ENCODE measurements around the gene HIRIP3. TPM values are rescaled to one million over a fixed set of nuclear protein-coding genes. Genes with fewer than 3 reads are reported as not detected.
A peak's percentile ranks its signal among the peaks of the same experiment; 100 is the strongest.

The HIRIP3 gene
- total RNA-seq, 1 experiment from 2014 or later = 18.4 TPM

GRCh38 chr16:29994600-29995323 lies 655 bp downstream of the HIRIP3 start:
- Histone ChIP-seq H3K4me1 (ENCODE audit: insufficient read depth, low read length) (peaks cover 24% of the 10 kb centered on the region), H3F3A (ENCODE audit: low read length, unreplicated experiment) (no peaks in the 10 kb centered on the region), H3K9me2 (replicated peaks; ENCODE audit: low read length) (no peaks in the 10 kb centered on the region), H3K4me3 (ENCODE audit: low read length) (peak overlapping the region; percentile 91), H3K79me2 (ENCODE audit: low read length) (peaks cover 12% of the 10 kb centered on the region), H3K27ac (ENCODE audit: low read length) (peak overlapping the region; percentile 92), H4K20me1 (ENCODE audit: low read length) (no peaks in the 10 kb centered on the region), H3K27me3 (ENCODE audit: low read length) (no peaks in the 10 kb centered on the region), H2AFZ (ENCODE audit: low read length) (peak overlapping the region; percentile 100), H3K36me3 (ENCODE audit: low read depth, low read length) (peaks cover 8% of the 10 kb centered on the region; the same call in 1 of the 2 replicates), H3K9me3 (ENCODE audit: low read length) (no peaks in the 10 kb centered on the region), H3K4me2 (ENCODE audit: low read length) (peak overlapping the region; percentile 100), H3K9ac (ENCODE audit: low read length) (peak overlapping the region; percentile 100)
- no TSS peak for BruUV-seq (replicated peaks)
- POLR2A ChIA-PET (ENCODE audit: unreplicated experiment) = no interaction called here
- CTCF ChIA-PET = no interaction called here
- ATAC-seq = peak; percentile 56
- DNase-seq = peak; percentile 73
- no peak for TF ChIP-seq EZH2phosphoT487 (IDR thresholded peaks at IDR 0.05; ENCODE audit: borderline replicate concordance, low read length)
- no peak for TF ChIP-seq CTCF (conservative IDR thresholded peaks at IDR 0.05; ENCODE audit: low read depth, low read length)
- no peak for TF ChIP-seq EZH2 (IDR thresholded peaks at IDR 0.05; ENCODE audit: low read length, unreplicated experiment)
- intact Hi-C loops (cut with micrococcal nuclease) = no loop called here

GRCh38 chr16:29993903-29994599 lies 1.4 kb downstream of the HIRIP3 start:
- intact Hi-C loops (cut with micrococcal nuclease) = no loop called here
- Histone ChIP-seq H3K4me2 (ENCODE audit: low read length) (peak overlapping the region; percentile 100), H3K4me1 (ENCODE audit: insufficient read depth, low read length) (peaks cover 24% of the 10 kb centered on the region), H3K9ac (ENCODE audit: low read length) (peak overlapping the region; percentile 100), H3K4me3 (ENCODE audit: low read length) (peak overlapping the region; percentile 91), H3K27me3 (ENCODE audit: low read length) (no peaks in the 10 kb centered on the region), H4K20me1 (ENCODE audit: low read length) (no peaks in the 10 kb centered on the region), H3K27ac (ENCODE audit: low read length) (peak overlapping the region; percentile 92), H3K9me3 (ENCODE audit: low read length) (no peaks in the 10 kb centered on the region), H3F3A (ENCODE audit: low read length, unreplicated experiment) (no peaks in the 10 kb centered on the region), H3K36me3 (ENCODE audit: low read depth, low read length) (peaks cover 8% of the 10 kb centered on the region; the same call in 1 of the 2 replicates), H2AFZ (ENCODE audit: low read length) (no peak overlapping the region), H3K79me2 (ENCODE audit: low read length) (peaks cover 12% of the 10 kb centered on the region), H3K9me2 (replicated peaks; ENCODE audit: low read length) (no peaks in the 10 kb centered on the region)
- POLR2A ChIA-PET (ENCODE audit: unreplicated experiment) = no interaction called here
- ATAC-seq (no peak), DNase-seq (no peak)
- CTCF ChIA-PET = no interaction called here
- no TSS peak for BruUV-seq (replicated peaks)
- TF ChIP-seq CTCF (conservative IDR thresholded peaks at IDR 0.05; ENCODE audit: low read depth, low read length) (no peak), EZH2phosphoT487 (IDR thresholded peaks at IDR 0.05; ENCODE audit: borderline replicate concordance, low read length) (no peak), EZH2 (IDR thresholded peaks at IDR 0.05; ENCODE audit: low read length, unreplicated experiment) (no peak)
